GM12878 (cell line): ENCODE results near the gene PPP1CA.

Source experiments
- CTCF ChIP-seq, 3 experiments: IDR thresholded peaks in 2 of 3; conservative IDR thresholded peaks in 1 of 3; 2 replicates each; pipeline ENCODE4 v1.5.1; 2011; ENCODE audit warnings: low read depth in 3 of 3, low read length in 3 of 3, mild to moderate bottlenecking in 3 of 3, control low read depth in 2 of 3, moderate library complexity in 2 of 3, inconsistent platforms in 1 of 3, mixed read lengths in 1 of 3; ENCODE audit not compliant: control insufficient read depth in 2 of 3, insufficient read depth in 1 of 3; ENCODE audit errors: extremely low read depth in 1 of 3
- SMC3 ChIP-seq: IDR thresholded peaks from 2 replicates; pipeline ENCODE4 v1.6.1; 2011; ENCODE audit warnings: low read length, improper control_type of control experiment, borderline replicate concordance
- SUZ12 ChIP-seq: fragments of 200-600 bp; sonication (generic); IDR thresholded peaks from one replicate; pipeline ENCODE4 v1.6.1; 2018; ENCODE audit warnings: antibody characterized with exemption, mild to moderate bottlenecking; ENCODE audit not compliant: unreplicated experiment
- TF ChIP-seq, protein P1 (sequence below): fragments of 450-650 bp; IDR thresholded peaks from 2 replicates; pipeline ENCODE4 v1.6.1; 2017; ENCODE audit warnings: mild to moderate bottlenecking, moderate library complexity
- TF ChIP-seq, protein P2 (sequence below): fragments of 450-650 bp; IDR thresholded peaks from 2 replicates; pipeline ENCODE4 v1.6.1; 2016; ENCODE audit warnings: mild to moderate bottlenecking, moderate library complexity, borderline replicate concordance

- TF ChIP-seq, protein P1, sequence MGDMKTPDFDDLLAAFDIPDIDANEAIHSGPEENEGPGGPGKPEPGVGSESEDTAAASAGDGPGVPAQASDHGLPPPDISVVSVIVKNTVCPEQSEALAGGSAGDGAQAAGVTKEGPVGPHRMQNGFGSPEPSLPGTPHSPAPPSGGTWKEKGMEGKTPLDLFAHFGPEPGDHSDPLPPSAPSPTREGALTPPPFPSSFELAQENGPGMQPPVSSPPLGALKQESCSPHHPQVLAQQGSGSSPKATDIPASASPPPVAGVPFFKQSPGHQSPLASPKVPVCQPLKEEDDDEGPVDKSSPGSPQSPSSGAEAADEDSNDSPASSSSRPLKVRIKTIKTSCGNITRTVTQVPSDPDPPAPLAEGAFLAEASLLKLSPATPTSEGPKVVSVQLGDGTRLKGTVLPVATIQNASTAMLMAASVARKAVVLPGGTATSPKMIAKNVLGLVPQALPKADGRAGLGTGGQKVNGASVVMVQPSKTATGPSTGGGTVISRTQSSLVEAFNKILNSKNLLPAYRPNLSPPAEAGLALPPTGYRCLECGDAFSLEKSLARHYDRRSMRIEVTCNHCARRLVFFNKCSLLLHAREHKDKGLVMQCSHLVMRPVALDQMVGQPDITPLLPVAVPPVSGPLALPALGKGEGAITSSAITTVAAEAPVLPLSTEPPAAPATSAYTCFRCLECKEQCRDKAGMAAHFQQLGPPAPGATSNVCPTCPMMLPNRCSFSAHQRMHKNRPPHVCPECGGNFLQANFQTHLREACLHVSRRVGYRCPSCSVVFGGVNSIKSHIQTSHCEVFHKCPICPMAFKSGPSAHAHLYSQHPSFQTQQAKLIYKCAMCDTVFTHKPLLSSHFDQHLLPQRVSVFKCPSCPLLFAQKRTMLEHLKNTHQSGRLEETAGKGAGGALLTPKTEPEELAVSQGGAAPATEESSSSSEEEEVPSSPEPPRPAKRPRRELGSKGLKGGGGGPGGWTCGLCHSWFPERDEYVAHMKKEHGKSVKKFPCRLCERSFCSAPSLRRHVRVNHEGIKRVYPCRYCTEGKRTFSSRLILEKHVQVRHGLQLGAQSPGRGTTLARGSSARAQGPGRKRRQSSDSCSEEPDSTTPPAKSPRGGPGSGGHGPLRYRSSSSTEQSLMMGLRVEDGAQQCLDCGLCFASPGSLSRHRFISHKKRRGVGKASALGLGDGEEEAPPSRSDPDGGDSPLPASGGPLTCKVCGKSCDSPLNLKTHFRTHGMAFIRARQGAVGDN, result peak; percentile 58; the same call in 1 of the 2 replicates
- TF ChIP-seq, protein P2, sequence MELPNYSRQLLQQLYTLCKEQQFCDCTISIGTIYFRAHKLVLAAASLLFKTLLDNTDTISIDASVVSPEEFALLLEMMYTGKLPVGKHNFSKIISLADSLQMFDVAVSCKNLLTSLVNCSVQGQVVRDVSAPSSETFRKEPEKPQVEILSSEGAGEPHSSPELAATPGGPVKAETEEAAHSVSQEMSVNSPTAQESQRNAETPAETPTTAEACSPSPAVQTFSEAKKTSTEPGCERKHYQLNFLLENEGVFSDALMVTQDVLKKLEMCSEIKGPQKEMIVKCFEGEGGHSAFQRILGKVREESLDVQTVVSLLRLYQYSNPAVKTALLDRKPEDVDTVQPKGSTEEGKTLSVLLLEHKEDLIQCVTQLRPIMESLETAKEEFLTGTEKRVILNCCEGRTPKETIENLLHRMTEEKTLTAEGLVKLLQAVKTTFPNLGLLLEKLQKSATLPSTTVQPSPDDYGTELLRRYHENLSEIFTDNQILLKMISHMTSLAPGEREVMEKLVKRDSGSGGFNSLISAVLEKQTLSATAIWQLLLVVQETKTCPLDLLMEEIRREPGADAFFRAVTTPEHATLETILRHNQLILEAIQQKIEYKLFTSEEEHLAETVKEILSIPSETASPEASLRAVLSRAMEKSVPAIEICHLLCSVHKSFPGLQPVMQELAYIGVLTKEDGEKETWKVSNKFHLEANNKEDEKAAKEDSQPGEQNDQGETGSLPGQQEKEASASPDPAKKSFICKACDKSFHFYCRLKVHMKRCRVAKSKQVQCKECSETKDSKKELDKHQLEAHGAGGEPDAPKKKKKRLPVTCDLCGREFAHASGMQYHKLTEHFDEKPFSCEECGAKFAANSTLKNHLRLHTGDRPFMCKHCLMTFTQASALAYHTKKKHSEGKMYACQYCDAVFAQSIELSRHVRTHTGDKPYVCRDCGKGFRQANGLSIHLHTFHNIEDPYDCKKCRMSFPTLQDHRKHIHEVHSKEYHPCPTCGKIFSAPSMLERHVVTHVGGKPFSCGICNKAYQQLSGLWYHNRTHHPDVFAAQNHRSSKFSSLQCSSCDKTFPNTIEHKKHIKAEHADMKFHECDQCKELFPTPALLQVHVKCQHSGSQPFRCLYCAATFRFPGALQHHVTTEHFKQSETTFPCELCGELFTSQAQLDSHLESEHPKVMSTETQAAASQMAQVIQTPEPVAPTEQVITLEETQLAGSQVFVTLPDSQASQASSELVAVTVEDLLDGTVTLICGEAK, result no peak
- TF ChIP-seq SMC3 (no peak), SUZ12 (no peak), CTCF (IDR thresholded peaks at IDR 0.05 in 2 of 3, conservative IDR thresholded peaks at IDR 0.05 in 1 of 3; ENCODE audit: control insufficient read depth in 2 of 3, extremely low read depth in 1 of 3, insufficient read depth in 1 of 3, low read depth in 3 of 3, low read length in 3 of 3) (no peak)
Observed at GRCh38 chr11:67437082-67437808, 35.6 kb upstream of the PPP1CA start, which contains the start of gene PTPRCAP.
